AG04450 (cell line): ENCODE data around the gene HOXB7. TPM values are rescaled to one million over a fixed set of nuclear protein-coding genes. Genes with fewer than 3 reads are reported as not detected.

Experiments used
- CTCF ChIA-PET: fragments of 300-600, 350-600 bp; formaldehyde crosslinking; extraction: SDS; loops from one replicate; lab custom pipeline; 2022; ENCODE audit warnings: antibody characterized with exemption, inconsistent platforms; lab: Charles Lee
- POLR2A ChIA-PET: fragments of 350-600 bp; formaldehyde crosslinking; extraction: SDS; loops from one replicate; lab custom pipeline; 2021; ENCODE audit warnings: antibody characterized with exemption, inconsistent platforms; lab: Yijun Ruan, JAX
- DNase-seq: peaks from one replicate; pipeline ENCODE4 v3.0.0-alpha.2; 2011; ENCODE audit warnings: low read depth, low spot score
- H3K27ac ChIP-seq: one replicate; pipeline ENCODE4 v1.5.1; 2012; ENCODE audit warnings: low read depth, low read length, control low read depth
- H3K27me3 ChIP-seq: one replicate; pipeline ENCODE4 v1.6.0; 2012; ENCODE audit warnings: low read length; ENCODE audit not compliant: control insufficient read depth, insufficient read depth
- H3K4me3 ChIP-seq: 2 replicates; pipeline ENCODE4 v1.5.1; 2011; ENCODE audit warnings: mild to moderate bottlenecking, low read depth, low read length, control low read depth
- H3K9me3 ChIP-seq: 2 replicates; pipeline ENCODE4 v1.5.1; 2012; ENCODE audit warnings: low read length; ENCODE audit not compliant: control insufficient read depth, insufficient read depth
- CTCF ChIP-seq: IDR thresholded peaks from 2 replicates; pipeline ENCODE4 v1.5.1; 2011; ENCODE audit warnings: low read depth, low read length, control low read depth, inconsistent platforms
- polyA plus RNA-seq: library from polyadenylated mRNA; depleted of rRNA; stranded (reverse); fragments of >200 nt; gene quantifications from 2 replicates; pipeline ENCODE4 v1.2.3, GENCODE V29; 2011

HOXB7 gene
- polyA plus RNA-seq, 1 experiment: 11.3 TPM

DNA sequence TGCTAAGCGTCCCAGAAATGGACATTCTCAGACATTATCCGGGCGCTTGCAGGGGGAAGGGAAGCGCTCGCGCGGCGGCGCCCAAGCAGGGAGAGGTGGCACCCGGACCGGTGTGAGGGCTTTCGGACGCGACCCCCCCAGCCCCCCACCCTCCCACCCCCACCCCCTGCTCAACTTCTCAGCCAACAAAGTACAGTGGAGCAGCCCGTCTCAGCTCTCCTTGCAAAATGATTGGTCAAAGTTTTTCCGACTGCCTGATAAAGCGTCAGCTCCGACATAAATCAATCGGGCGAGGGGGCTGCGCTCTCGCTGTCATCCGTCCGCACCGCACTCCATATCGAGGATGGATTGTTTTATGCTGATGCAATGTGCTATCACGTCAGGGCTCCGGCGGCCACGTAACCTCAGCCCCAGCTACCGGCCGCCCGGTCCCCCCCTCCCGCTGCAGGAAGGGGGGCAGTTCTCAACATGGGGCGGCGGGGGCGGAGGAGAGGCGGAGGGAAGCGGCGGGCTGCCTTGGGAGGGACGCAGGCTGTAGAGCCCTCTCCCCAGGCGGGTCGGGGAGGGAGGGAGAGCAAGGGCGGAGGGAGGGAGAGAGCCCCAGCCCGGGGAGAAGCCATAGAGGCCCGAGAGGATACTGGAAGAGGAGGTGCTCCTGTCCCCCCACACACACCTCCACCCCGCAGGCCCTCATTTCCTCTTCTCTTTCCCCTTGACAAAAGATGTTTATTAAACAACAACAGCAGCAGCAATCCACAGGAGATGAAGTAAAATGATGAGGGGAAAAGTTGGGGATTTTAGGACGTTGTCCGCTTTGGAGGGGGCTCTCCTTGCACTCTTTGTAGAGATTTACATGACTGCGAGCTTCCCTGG is 15.7 kb upstream of the HOXB7 start, which contains the start of gene HOXB9:
Gene HOXB9, minus strand, starts transcription at position 114 of the 873 bp plus-strand sequence. Its CDS starts 89 bp downstream, at position 25.
- POLR2A ChIA-PET: interaction anchor here (0.6 kb wide), 1 partner anchor 152 kb away, joined by 4 read pairs; no protein-coding TSS in a partner anchor
- CTCF ChIA-PET: interaction anchor here (0.7 to 2.0 kb wide), 4 partner anchors 8 to 319 kb away, joined by 3 to 11 read pairs (median 4); no protein-coding TSS in a partner anchor
- no peak within 1 kb of the TSS for H3K27ac ChIP-seq
- TF ChIP-seq CTCF: no peak
- H3K27me3 ChIP-seq: peaks cover 98% of the 10 kb centered on the region
- H3K9me3 ChIP-seq: peaks cover 7% of the 10 kb centered on the region; the same call in 1 of the 2 replicates
- no peak for DNase-seq
- H3K4me3 ChIP-seq: peak within 1 kb of the TSS; percentile 22

- POLR2A ChIA-PET: interaction anchor here (0.6 kb wide), 1 partner anchor 153 kb away, joined by 4 read pairs; no protein-coding TSS in a partner anchor
- Histone ChIP-seq H3K27me3 (peaks cover 98% of the 10 kb centered on the region), H3K4me3 (peak overlapping the region; percentile 22), H3K27ac (no peak overlapping the region), H3K9me3 (peaks cover 10% of the 10 kb centered on the region; the same call in 1 of the 2 replicates)
- no peak for DNase-seq
- CTCF ChIA-PET: interaction anchor here (1.2 to 2.0 kb wide), 3 partner anchors 10 to 318 kb away, joined by 5 to 11 read pairs (median 5); no protein-coding TSS in a partner anchor
- no peak for TF ChIP-seq CTCF
These were observed 14.9 kb upstream of the HOXB7 start for GRCh38 chr17:48625495-48626244.

- no peak for DNase-seq
- H3K27ac ChIP-seq: no peak overlapping the region
- ChIA-PET CTCF (interaction anchor here (1.2 to 2.0 kb wide), 3 partner anchors 11 to 317 kb away, joined by 5 to 11 read pairs (median 5); no protein-coding TSS in a partner anchor), POLR2A (no interaction called here)
- no peak for TF ChIP-seq CTCF
- H3K9me3 ChIP-seq: peaks cover 10% of the 10 kb centered on the region; the same call in 1 of the 2 replicates
- peak overlapping the region; percentile 22; the same call in 1 of the 2 replicates for H3K4me3 ChIP-seq
- H3K27me3 ChIP-seq: peaks cover 98% of the 10 kb centered on the region
These were observed 14.0 kb upstream of the HOXB7 start for GRCh38 chr17:48624544-48625494.

GRCh38 chr17:48624118-48624517 is 13.3 kb upstream of the HOXB7 start:
- ChIA-PET POLR2A (no interaction called here), CTCF (interaction anchor here (1.3 to 1.7 kb wide), 2 partner anchors 13 to 272 kb away, joined by 4 to 6 read pairs; no protein-coding TSS in a partner anchor)
- Histone ChIP-seq H3K4me3 (no peak overlapping the region), H3K27me3 (peaks cover 98% of the 10 kb centered on the region), H3K9me3 (peaks cover 6% of the 10 kb centered on the region; the same call in 1 of the 2 replicates), H3K27ac (no peak overlapping the region)
- TF ChIP-seq CTCF: no peak
- DNase-seq: no peak
